A673 (cell line): ENCODE measurements around the gene EVI2B.

Experiments used
- CTCF ChIP-seq: fragments of 300-800, 200-600 bp; sonication (generic); conservative IDR thresholded peaks from 2 replicates; pipeline ENCODE4 v1.5.1; 2017; ENCODE audit warnings: low read depth, mild to moderate bottlenecking, antibody characterized with exemption, low read length, moderate library complexity, mixed read lengths
- EZH2 ChIP-seq: fragments of 200-600 bp; sonication (generic); IDR thresholded peaks from 2 replicates; pipeline ENCODE4 v1.6.1; 2017; ENCODE audit warnings: borderline replicate concordance, low read depth, mild to moderate bottlenecking, mixed read lengths, antibody characterized with exemption, low read length; ENCODE audit not compliant: poor library complexity, severe bottlenecking

GRCh38 chr17:31274252-31274651 is 39.6 kb downstream of the EVI2B start:
- TF ChIP-seq CTCF (no peak), EZH2 (no peak)
